ENCODE measurements around the gene TESPA1. TPM values are rescaled to one million over a fixed set of nuclear protein-coding genes. Genes with fewer than 3 reads are reported as not detected.

Gene TESPA1
- total RNA-seq, 4 donors from 2014 or later, result 1.4 TPM; not detected in 3

- H3K4me1 ChIP-seq, result no peaks in the 10 kb centered on the region
- H3K27ac ChIP-seq, result no peak overlapping the region
- H3K9me3 ChIP-seq, result no peaks in the 10 kb centered on the region
- DNase-seq, result no peak
- H3K4me3 ChIP-seq, result no peak overlapping the region
- intact Hi-C loops (cut with DNase I; ENCODE audit: low total_unique reads), result no loop called here
- no peaks in the 10 kb centered on the region for H3K36me3 ChIP-seq
- TF ChIP-seq POLR2A (IDR thresholded peaks at IDR 0.05), result no peak
- no peak for TF ChIP-seq CTCF (IDR thresholded peaks at IDR 0.05)
- H3K27me3 ChIP-seq, result no peaks in the 10 kb centered on the region
Observed at GRCh38 chr12:55017416-55017925, 32.9 kb upstream of the TESPA1 start.

GRCh38 chr12:55008944-55009585 lies 24.5 kb upstream of the TESPA1 start:
- no peaks in the 10 kb centered on the region for H3K27me3 ChIP-seq
- H3K27ac ChIP-seq, result no peak overlapping the region
- H3K4me1 ChIP-seq, result no peaks in the 10 kb centered on the region
- intact Hi-C loops (cut with DNase I; ENCODE audit: low total_unique reads), result no loop called here
- H3K9me3 ChIP-seq, result no peaks in the 10 kb centered on the region
- no peak overlapping the region for H3K4me3 ChIP-seq
- no peak for TF ChIP-seq CTCF (IDR thresholded peaks at IDR 0.05)
- no peaks in the 10 kb centered on the region for H3K36me3 ChIP-seq
- no peak for DNase-seq

GRCh38 chr12:55002355-55002754 lies 17.8 kb upstream of the TESPA1 start:
- intact Hi-C loops (cut with DNase I; ENCODE audit: low total_unique reads), result no loop called here
- Histone ChIP-seq H3K4me3 (no peak overlapping the region), H3K36me3 (no peaks in the 10 kb centered on the region), H3K27ac (no peak overlapping the region), H3K9me3 (no peaks in the 10 kb centered on the region), H3K27me3 (no peaks in the 10 kb centered on the region), H3K4me1 (no peaks in the 10 kb centered on the region)
- TF ChIP-seq POLR2A (IDR thresholded peaks at IDR 0.05), result no peak
- no peak for TF ChIP-seq CTCF (IDR thresholded peaks at IDR 0.05)
- DNase-seq, result no peak

GRCh38 chr12:55001198-55001868 lies 16.8 kb upstream of the TESPA1 start:
- H3K36me3 ChIP-seq, result no peaks in the 10 kb centered on the region
- TF ChIP-seq CTCF (IDR thresholded peaks at IDR 0.05), result no peak
- no peak for TF ChIP-seq POLR2A (IDR thresholded peaks at IDR 0.05)
- no peak overlapping the region for H3K4me3 ChIP-seq
- DNase-seq, result no peak
- no peaks in the 10 kb centered on the region for H3K4me1 ChIP-seq
- intact Hi-C loops (cut with DNase I; ENCODE audit: low total_unique reads), result no loop called here
- H3K27me3 ChIP-seq, result no peaks in the 10 kb centered on the region
- no peak overlapping the region for H3K27ac ChIP-seq
- H3K9me3 ChIP-seq, result no peaks in the 10 kb centered on the region

GRCh38 chr12:54998958-54999510 lies 14.5 kb upstream of the TESPA1 start:
- H3K36me3 ChIP-seq, result no peaks in the 10 kb centered on the region
- intact Hi-C loops (cut with DNase I; ENCODE audit: low total_unique reads), result loop anchor here (10.0 kb wide), 1 partner anchor 76 kb away; no protein-coding TSS in a partner anchor
- H3K4me1 ChIP-seq, result no peaks in the 10 kb centered on the region
- H3K9me3 ChIP-seq, result no peaks in the 10 kb centered on the region
- H3K27me3 ChIP-seq, result no peaks in the 10 kb centered on the region
- DNase-seq, result no peak
- H3K4me3 ChIP-seq, result no peak overlapping the region
- H3K27ac ChIP-seq, result no peak overlapping the region
- TF ChIP-seq POLR2A (IDR thresholded peaks at IDR 0.05) (no peak), CTCF (IDR thresholded peaks at IDR 0.05) (no peak)

Data from uterus (tissue), 4 donors.